Left renal pelvis (tissue), 4 donors: ENCODE data around the gene PLXDC1. TPM values are rescaled to one million over a fixed set of nuclear protein-coding genes. Genes with fewer than 3 reads are reported as not detected.
"Not testable (repeated sequence)": the region's sequence is repeated elsewhere in the genome, so short reads cannot be mapped to it uniquely, and the experiment has no call there.

ENCODE experiments used
- DNase-seq, 4 donors: peaks; one replicate each; pipeline ENCODE4 v3.0.0-alpha.2; 2013; ENCODE audit warnings: low read depth in 4 of 4, low spot score in 3 of 4
- polyA plus RNA-seq, 4 donors: library from polyadenylated mRNA; unstranded; fragments of 120-200 nt; gene quantifications; one replicate each; pipeline ENCODE4 v1.2.1, GENCODE V29; 2013; ENCODE audit not compliant: insufficient read length in 4 of 4

PLXDC1 gene
- polyA plus RNA-seq, 4 donors: 7.2 to 15.7 (median 8.4) TPM

- DNase-seq: no peak
Observed at GRCh38 chr17:39130205-39130604, 21.2 kb downstream of the PLXDC1 start.

- DNase-seq: not testable (repeated sequence)
Observed at GRCh38 chr17:39129544-39129943, 21.9 kb downstream of the PLXDC1 start.

- no peak for DNase-seq
Observed at GRCh38 chr17:39126436-39126835, 25.0 kb downstream of the PLXDC1 start.

- DNase-seq: no peak
Observed at GRCh38 chr17:39125143-39125875, 26.1 kb downstream of the PLXDC1 start.

- no peak for DNase-seq
Observed at GRCh38 chr17:39123627-39124026, 27.8 kb downstream of the PLXDC1 start.

- no peak for DNase-seq
Observed at GRCh38 chr17:39122991-39123390, 28.4 kb downstream of the PLXDC1 start.

GRCh38 chr17:39121919-39122318 lies 29.5 kb downstream of the PLXDC1 start:
- DNase-seq: not testable (repeated sequence)

- DNase-seq: no peak
Observed at GRCh38 chr17:39118674-39119419, 32.6 kb downstream of the PLXDC1 start.

- no peak for DNase-seq
Observed at GRCh38 chr17:39116224-39116623, 35.2 kb downstream of the PLXDC1 start.

GRCh38 chr17:39115135-39115534 lies 36.3 kb downstream of the PLXDC1 start:
- DNase-seq: no peak

GRCh38 chr17:39114723-39115122 lies 36.7 kb downstream of the PLXDC1 start:
- DNase-seq: no peak

GRCh38 chr17:39113871-39114270 lies 37.6 kb downstream of the PLXDC1 start:
- no peak for DNase-seq

- peak in 1 of 4 donors; percentile 32 for DNase-seq
Observed at GRCh38 chr17:39110435-39111136, 40.9 kb downstream of the PLXDC1 start.

- DNase-seq: no peak
Observed at GRCh38 chr17:39108461-39109375, 42.7 kb downstream of the PLXDC1 start.

- no peak for DNase-seq
Observed at GRCh38 chr17:39107973-39108372, 43.5 kb downstream of the PLXDC1 start.

- no peak for DNase-seq
Observed at GRCh38 chr17:39107155-39107554, 44.3 kb downstream of the PLXDC1 start.

- no peak for DNase-seq
Observed at GRCh38 chr17:39105705-39106104, 45.7 kb downstream of the PLXDC1 start.

GRCh38 chr17:39104657-39105056 lies 46.8 kb downstream of the PLXDC1 start:
- no peak for DNase-seq

- no peak for DNase-seq
Observed at GRCh38 chr17:39104046-39104445, 47.4 kb downstream of the PLXDC1 start.

GRCh38 chr17:39101091-39101490 lies 50.3 kb downstream of the PLXDC1 start:
- DNase-seq: no peak
